ENCODE results near the gene NRCAM.

Gene NRCAM

DNA sequence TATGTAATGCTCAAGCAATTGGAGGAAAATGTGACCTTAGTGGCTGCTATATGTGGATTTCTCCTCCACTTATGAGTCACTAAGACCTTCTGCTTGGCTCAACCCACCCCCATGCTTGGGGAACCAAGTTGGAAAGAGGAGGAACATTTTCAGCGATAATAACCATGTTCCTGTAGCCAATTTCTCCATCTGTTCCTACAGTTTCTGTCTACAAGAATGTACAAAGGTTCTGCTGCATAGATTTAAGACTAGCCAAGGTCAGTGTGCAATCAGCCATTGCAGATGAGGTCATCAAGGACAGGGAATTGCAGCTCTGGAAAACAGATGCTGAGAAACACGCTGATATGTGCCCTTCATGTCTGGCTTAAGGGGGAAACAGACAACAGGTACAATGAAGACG lies 5.6 kb upstream of the NRCAM start:
- H3K36me3 ChIP-seq (ENCODE audit: control insufficient read depth, insufficient read depth, low read length): no peaks in the 10 kb centered on the region
- no peaks in the 10 kb centered on the region for H3K27me3 ChIP-seq (ENCODE audit: control insufficient read depth, insufficient read depth, low read length)
- H2AFZ ChIP-seq: no peak overlapping the region
- H3K79me2 ChIP-seq: no peaks in the 10 kb centered on the region
- no peak overlapping the region for H3K9ac ChIP-seq
- H3K4me3 ChIP-seq (ENCODE audit: low read depth, low read length): no peak overlapping the region
- H3K9me3 ChIP-seq (ENCODE audit: control insufficient read depth, low read length): no peaks in the 10 kb centered on the region
- no peaks in the 10 kb centered on the region for H3K4me1 ChIP-seq
- TF ChIP-seq, protein P1, sequence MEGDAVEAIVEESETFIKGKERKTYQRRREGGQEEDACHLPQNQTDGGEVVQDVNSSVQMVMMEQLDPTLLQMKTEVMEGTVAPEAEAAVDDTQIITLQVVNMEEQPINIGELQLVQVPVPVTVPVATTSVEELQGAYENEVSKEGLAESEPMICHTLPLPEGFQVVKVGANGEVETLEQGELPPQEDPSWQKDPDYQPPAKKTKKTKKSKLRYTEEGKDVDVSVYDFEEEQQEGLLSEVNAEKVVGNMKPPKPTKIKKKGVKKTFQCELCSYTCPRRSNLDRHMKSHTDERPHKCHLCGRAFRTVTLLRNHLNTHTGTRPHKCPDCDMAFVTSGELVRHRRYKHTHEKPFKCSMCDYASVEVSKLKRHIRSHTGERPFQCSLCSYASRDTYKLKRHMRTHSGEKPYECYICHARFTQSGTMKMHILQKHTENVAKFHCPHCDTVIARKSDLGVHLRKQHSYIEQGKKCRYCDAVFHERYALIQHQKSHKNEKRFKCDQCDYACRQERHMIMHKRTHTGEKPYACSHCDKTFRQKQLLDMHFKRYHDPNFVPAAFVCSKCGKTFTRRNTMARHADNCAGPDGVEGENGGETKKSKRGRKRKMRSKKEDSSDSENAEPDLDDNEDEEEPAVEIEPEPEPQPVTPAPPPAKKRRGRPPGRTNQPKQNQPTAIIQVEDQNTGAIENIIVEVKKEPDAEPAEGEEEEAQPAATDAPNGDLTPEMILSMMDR (IDR thresholded peaks at IDR 0.05): no peak
- H3K27ac ChIP-seq: no peak overlapping the region
- no peak overlapping the region for H3K4me2 ChIP-seq (ENCODE audit: low read length)

DNA sequence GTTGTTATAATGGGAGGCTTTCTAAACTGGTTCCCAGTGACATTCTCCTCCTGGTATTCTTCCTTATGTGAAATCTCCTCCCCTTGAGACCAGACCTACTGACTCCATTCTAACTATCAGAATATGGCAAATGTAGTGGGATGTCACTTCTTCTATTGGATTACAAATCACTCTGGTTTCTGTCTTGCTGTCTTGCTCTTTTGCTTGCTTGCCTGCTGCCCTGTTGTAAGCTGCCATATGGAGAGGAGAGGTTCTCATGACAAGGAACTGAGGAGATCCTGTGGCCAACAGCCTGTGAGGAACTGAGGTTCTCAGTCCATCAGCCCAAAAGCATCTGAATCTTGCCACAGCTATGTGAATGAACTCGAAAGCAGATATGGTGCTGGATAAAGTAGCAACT lies 4.7 kb upstream of the NRCAM start:
- Histone ChIP-seq H3K4me3 (ENCODE audit: low read depth, low read length) (no peak overlapping the region), H3K27ac (no peak overlapping the region), H3K36me3 (ENCODE audit: control insufficient read depth, insufficient read depth, low read length) (no peaks in the 10 kb centered on the region), H3K4me2 (ENCODE audit: low read length) (no peak overlapping the region), H3K27me3 (ENCODE audit: control insufficient read depth, insufficient read depth, low read length) (no peaks in the 10 kb centered on the region), H3K9ac (no peak overlapping the region), H2AFZ (no peak overlapping the region), H3K4me1 (no peaks in the 10 kb centered on the region), H3K9me3 (ENCODE audit: control insufficient read depth, low read length) (no peaks in the 10 kb centered on the region), H3K79me2 (no peaks in the 10 kb centered on the region)
- TF ChIP-seq, protein P1 (IDR thresholded peaks at IDR 0.05): no peak

DNA sequence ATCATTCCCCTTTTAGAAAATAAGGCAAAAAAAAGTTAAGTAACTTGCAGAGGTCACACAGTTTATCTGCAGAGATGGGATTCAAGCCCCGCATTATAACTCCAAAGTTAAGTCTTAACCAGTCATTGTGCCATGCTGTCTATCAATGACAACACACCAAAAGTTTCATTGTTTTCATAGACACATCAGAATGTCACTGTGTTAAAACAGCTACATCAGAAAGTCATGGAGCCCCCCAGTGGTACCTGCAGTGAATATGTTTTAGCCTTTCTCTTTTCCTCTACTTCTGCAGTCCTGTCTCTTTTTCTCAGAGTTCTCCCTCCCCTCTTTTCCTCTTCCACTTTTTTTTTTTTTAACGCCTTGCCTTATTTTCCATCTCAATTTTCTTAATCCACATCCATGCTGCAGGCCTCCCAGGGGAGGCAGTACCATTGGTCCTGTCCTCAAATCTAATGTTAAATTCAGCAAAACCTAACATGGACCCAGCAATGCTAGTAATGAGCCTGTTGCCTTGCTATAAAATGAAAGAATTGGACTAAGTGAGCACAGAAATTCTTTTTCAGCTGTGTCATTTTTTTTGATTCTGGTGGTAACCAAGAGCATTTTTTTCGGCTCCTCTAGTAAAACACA lies 3.8 kb upstream of the NRCAM start:
- Histone ChIP-seq H3K79me2 (no peaks in the 10 kb centered on the region), H3K27ac (no peak overlapping the region), H3K4me1 (no peaks in the 10 kb centered on the region), H3K36me3 (ENCODE audit: control insufficient read depth, insufficient read depth, low read length) (no peaks in the 10 kb centered on the region), H3K9me3 (ENCODE audit: control insufficient read depth, low read length) (no peaks in the 10 kb centered on the region), H2AFZ (no peak overlapping the region), H3K27me3 (ENCODE audit: control insufficient read depth, insufficient read depth, low read length) (no peaks in the 10 kb centered on the region), H3K4me2 (ENCODE audit: low read length) (no peak overlapping the region), H3K9ac (no peak overlapping the region), H3K4me3 (ENCODE audit: low read depth, low read length) (no peak overlapping the region)
- TF ChIP-seq, protein P1 (IDR thresholded peaks at IDR 0.05): peak; percentile 66

DNA sequence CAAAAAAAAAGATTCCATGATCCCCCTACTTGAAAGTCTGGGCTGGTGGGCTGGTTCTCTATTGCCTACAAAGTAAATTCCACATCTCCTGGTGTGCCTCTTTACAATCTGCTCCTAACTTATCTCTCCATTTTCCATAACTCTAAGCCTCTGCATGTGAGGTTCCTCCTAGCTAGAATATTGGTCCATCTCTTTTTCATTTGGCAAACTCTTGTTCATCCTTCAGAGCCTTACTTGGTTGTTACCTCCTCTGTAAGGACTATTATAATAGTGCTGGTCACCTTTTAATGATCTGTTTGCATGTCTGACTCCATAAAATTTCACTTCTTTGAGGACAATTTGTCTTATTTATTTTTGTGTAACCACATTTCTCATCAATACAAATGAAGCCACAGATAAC lies 1.6 kb upstream of the NRCAM start:
- Histone ChIP-seq H3K9ac (no peak overlapping the region), H3K4me3 (ENCODE audit: low read depth, low read length) (no peak overlapping the region), H3K4me2 (ENCODE audit: low read length) (no peak overlapping the region), H2AFZ (peak overlapping the region; percentile 1), H3K27me3 (ENCODE audit: control insufficient read depth, insufficient read depth, low read length) (no peaks in the 10 kb centered on the region), H3K36me3 (ENCODE audit: control insufficient read depth, insufficient read depth, low read length) (no peaks in the 10 kb centered on the region), H3K4me1 (peaks cover 6% of the 10 kb centered on the region), H3K79me2 (peaks cover 7% of the 10 kb centered on the region), H3K9me3 (ENCODE audit: control insufficient read depth, low read length) (no peaks in the 10 kb centered on the region), H3K27ac (no peak overlapping the region)
- TF ChIP-seq, protein P1 (IDR thresholded peaks at IDR 0.05): no peak

DNA sequence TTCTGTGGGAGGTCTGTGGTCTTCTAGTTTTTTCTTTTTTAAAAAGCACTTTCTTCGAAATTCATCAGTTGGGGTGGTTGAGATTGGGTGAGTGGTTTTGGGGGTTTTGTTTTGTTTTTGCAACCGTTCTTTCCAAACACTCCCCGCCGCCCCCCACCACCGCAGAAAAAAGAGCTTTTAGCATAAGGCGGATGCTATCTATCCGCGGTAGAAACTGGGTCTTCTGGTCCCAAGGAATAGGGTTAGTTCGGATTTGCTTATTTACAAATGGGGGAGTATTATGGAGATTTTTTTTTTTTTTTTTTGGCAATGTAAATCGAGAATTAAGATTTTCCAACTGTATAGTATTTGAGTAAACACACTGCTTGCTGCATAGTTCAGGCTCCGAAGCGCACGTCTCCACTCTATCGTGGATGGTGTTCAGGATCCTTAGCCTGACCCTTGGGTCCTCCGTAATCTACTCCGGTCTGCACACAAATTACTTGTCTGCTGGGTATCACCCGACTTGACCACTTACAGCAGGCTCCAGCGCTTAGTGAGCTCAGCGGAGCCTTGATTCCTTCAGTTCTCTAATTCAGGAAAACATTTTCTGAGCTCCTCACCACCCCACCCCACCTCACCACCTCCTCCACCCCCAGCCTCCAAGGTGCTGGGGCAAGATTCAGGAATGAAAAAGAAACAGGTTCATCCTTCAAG lies 757 bp upstream of the NRCAM start:
- H3K9ac ChIP-seq: no peak overlapping the region
- H3K36me3 ChIP-seq (ENCODE audit: control insufficient read depth, insufficient read depth, low read length): no peaks in the 10 kb centered on the region
- H3K4me3 ChIP-seq (ENCODE audit: low read depth, low read length): no peak overlapping the region
- H2AFZ ChIP-seq: peak overlapping the region; percentile 86
- H3K4me1 ChIP-seq: peaks cover 6% of the 10 kb centered on the region
- TF ChIP-seq, protein P1 (IDR thresholded peaks at IDR 0.05): no peak
- no peaks in the 10 kb centered on the region for H3K27me3 ChIP-seq (ENCODE audit: control insufficient read depth, insufficient read depth, low read length)
- peak overlapping the region; percentile 30 for H3K27ac ChIP-seq
- H3K79me2 ChIP-seq: peaks cover 11% of the 10 kb centered on the region
- no peaks in the 10 kb centered on the region for H3K9me3 ChIP-seq (ENCODE audit: control insufficient read depth, low read length)
- no peak overlapping the region for H3K4me2 ChIP-seq (ENCODE audit: low read length)

All from parathyroid adenoma (tissue), 2 donors.